ENCODE data around the gene KRT3. TPM values are rescaled to one million over a fixed set of nuclear protein-coding genes. Genes with fewer than 3 reads are reported as not detected.

KRT3 gene
- polyA plus RNA-seq, 3 donors: not detected

- no peaks in the 10 kb centered on the region for H3K9me3 Mint-ChIP-seq
- Histone ChIP-seq H3K4me2 (replicated peaks; ENCODE audit: extremely low read depth, low read length, poor library complexity, severe bottlenecking) (no peak overlapping the region), H3K36me3 (replicated peaks in 1 of 2; ENCODE audit: control insufficient read depth in 1 of 2, insufficient read depth in 2 of 2, low read length in 2 of 2) (no peaks in the 10 kb centered on the region), H3K27ac (ENCODE audit: low read depth in 1 of 2, low read length in 2 of 2) (no peak overlapping the region), H2AFZ (ENCODE audit: insufficient read depth, low read depth, low read length, poor library complexity, severe bottlenecking) (no peak overlapping the region), H3K9me3 (replicated peaks in 1 of 2; ENCODE audit: control insufficient read depth in 1 of 2, insufficient read depth in 1 of 2, low read length in 2 of 2) (no peaks in the 10 kb centered on the region), H3K4me3 (replicated peaks in 1 of 3; ENCODE audit: low read depth in 2 of 3, low read length in 3 of 3) (no peak overlapping the region), H4K20me1 (ENCODE audit: insufficient read depth, low read length) (no peaks in the 10 kb centered on the region), H3K79me2 (ENCODE audit: insufficient read depth, low read length) (no peaks in the 10 kb centered on the region), H3K9ac (ENCODE audit: insufficient read depth, low read length, poor library complexity, severe bottlenecking) (no peak overlapping the region), H3K27me3 (ENCODE audit: control insufficient read depth in 2 of 2, insufficient read depth in 2 of 2, low read length in 2 of 2) (no peaks in the 10 kb centered on the region), H3K4me1 (ENCODE audit: control insufficient read depth in 1 of 2, insufficient read depth in 2 of 2, low read length in 2 of 2) (no peaks in the 10 kb centered on the region)
- WGBS (ENCODE audit: insufficient coverage): 100% methylated on average over 1 of the region's 4 CpGs
- no peaks in the 10 kb centered on the region for H3K4me1 Mint-ChIP-seq
- no peak for DNase-seq
- H3K27me3 Mint-ChIP-seq (ENCODE audit: low read depth in 3 of 3): peaks cover 2 to 11% (median 5%) of the 10 kb centered on the region in 3 donors
- no peak overlapping the region for H3K4me3 Mint-ChIP-seq
- intact Hi-C loops (cut with micrococcal nuclease): no loop called here
- no peak overlapping the region for H3K27ac Mint-ChIP-seq
- TF ChIP-seq CTCF (IDR thresholded peaks at IDR 0.05): no peak
- no peaks in the 10 kb centered on the region for H3K36me3 Mint-ChIP-seq
Observed at GRCh38 chr12:52814710-52815155, 18.8 kb upstream of the KRT3 start.

GRCh38 chr12:52813885-52814709, 18.2 kb upstream of the KRT3 start, which contains the start of gene KRT4:
Gene KRT4 (minus strand): TSS chr12:52814116. CDS start chr12:52814058, 58 bp downstream.
- no peak for TF ChIP-seq CTCF (IDR thresholded peaks at IDR 0.05)
- no peak within 1 kb of the TSS for H3K9ac ChIP-seq (ENCODE audit: insufficient read depth, low read length, poor library complexity, severe bottlenecking)
- H3K4me3 Mint-ChIP-seq: no peak within 1 kb of the TSS
- H3K27ac Mint-ChIP-seq: no peak within 1 kb of the TSS
- H3K79me2 ChIP-seq (ENCODE audit: insufficient read depth, low read length): no peaks in the 10 kb centered on the region
- peaks cover 0 to 2% (median 0%) of the 10 kb centered on the region in 7 donors for H3K9me3 Mint-ChIP-seq
- WGBS (ENCODE audit: insufficient coverage): 89% methylated on average over 14 of the region's 15 CpGs
- no peak within 1 kb of the TSS for H2AFZ ChIP-seq (ENCODE audit: insufficient read depth, low read depth, low read length, poor library complexity, severe bottlenecking)
- H3K27ac ChIP-seq (ENCODE audit: low read depth in 1 of 2, low read length in 2 of 2): no peak within 1 kb of the TSS
- H3K4me2 ChIP-seq (replicated peaks; ENCODE audit: extremely low read depth, low read length, poor library complexity, severe bottlenecking): no peak within 1 kb of the TSS
- intact Hi-C loops (cut with micrococcal nuclease): no loop called here
- no peaks in the 10 kb centered on the region for H3K36me3 Mint-ChIP-seq
- no peaks in the 10 kb centered on the region for H3K4me1 Mint-ChIP-seq
- DNase-seq: no peak
- peaks cover 2 to 9% (median 5%) of the 10 kb centered on the region in 3 donors for H3K27me3 Mint-ChIP-seq (ENCODE audit: low read depth in 3 of 3)
- H3K9me3 ChIP-seq (replicated peaks in 1 of 2; ENCODE audit: control insufficient read depth in 1 of 2, insufficient read depth in 1 of 2, low read length in 2 of 2): no peaks in the 10 kb centered on the region
- no peaks in the 10 kb centered on the region for H3K4me1 ChIP-seq (ENCODE audit: control insufficient read depth in 1 of 2, insufficient read depth in 2 of 2, low read length in 2 of 2)
- H3K27me3 ChIP-seq (ENCODE audit: control insufficient read depth in 2 of 2, insufficient read depth in 2 of 2, low read length in 2 of 2): no peaks in the 10 kb centered on the region
- no peaks in the 10 kb centered on the region for H3K36me3 ChIP-seq (replicated peaks in 1 of 2; ENCODE audit: control insufficient read depth in 1 of 2, insufficient read depth in 2 of 2, low read length in 2 of 2)
- H3K4me3 ChIP-seq (replicated peaks in 1 of 3; ENCODE audit: low read depth in 2 of 3, low read length in 3 of 3): no peak within 1 kb of the TSS
- H4K20me1 ChIP-seq (ENCODE audit: insufficient read depth, low read length): no peaks in the 10 kb centered on the region
